ENCODE measurements around the gene KAZALD1. TPM values are rescaled to one million over a fixed set of nuclear protein-coding genes. Genes with fewer than 3 reads are reported as not detected.

Gene KAZALD1
- total RNA-seq, 1 experiment from 2014 or later = 42.3 TPM

DNA sequence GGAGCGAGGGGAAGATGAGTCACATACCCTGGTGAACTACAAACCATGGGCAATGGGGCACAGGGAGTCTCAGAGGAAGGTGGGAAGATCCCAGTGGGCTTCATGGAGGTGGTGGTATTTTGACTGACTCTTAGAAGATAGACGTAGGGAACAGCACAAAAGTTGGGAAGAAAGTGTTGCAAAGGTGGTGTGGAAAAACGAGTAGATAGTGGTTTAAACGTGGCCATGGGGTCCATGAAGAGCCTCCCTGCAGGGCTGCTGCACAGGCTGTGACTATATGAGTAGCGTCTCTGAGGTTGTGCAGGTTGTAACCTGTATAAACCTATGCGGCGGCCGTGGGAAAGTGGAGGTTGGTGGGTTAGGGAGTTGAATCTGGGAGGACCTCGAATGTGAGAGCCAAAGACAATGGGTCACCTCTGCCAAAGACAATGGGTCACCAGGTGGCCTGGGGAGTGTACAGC, 48.4 kb upstream of the KAZALD1 start:
- ChIA-PET CTCF (interaction anchor here (0.8 to 2.5 kb wide), 4 partner anchors 17 to 135 kb away, joined by 3 to 58 read pairs (median 15); partner anchors contain the start of genes LZTS2, PDZD7, SEMA4G and SFXN3), POLR2A (no interaction called here)
- DNase-seq = no peak
- TF ChIP-seq, protein P1, sequence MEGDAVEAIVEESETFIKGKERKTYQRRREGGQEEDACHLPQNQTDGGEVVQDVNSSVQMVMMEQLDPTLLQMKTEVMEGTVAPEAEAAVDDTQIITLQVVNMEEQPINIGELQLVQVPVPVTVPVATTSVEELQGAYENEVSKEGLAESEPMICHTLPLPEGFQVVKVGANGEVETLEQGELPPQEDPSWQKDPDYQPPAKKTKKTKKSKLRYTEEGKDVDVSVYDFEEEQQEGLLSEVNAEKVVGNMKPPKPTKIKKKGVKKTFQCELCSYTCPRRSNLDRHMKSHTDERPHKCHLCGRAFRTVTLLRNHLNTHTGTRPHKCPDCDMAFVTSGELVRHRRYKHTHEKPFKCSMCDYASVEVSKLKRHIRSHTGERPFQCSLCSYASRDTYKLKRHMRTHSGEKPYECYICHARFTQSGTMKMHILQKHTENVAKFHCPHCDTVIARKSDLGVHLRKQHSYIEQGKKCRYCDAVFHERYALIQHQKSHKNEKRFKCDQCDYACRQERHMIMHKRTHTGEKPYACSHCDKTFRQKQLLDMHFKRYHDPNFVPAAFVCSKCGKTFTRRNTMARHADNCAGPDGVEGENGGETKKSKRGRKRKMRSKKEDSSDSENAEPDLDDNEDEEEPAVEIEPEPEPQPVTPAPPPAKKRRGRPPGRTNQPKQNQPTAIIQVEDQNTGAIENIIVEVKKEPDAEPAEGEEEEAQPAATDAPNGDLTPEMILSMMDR (IDR thresholded peaks at IDR 0.05; ENCODE audit: insufficient read depth in 1 of 2, low read depth in 1 of 2, low read length in 1 of 2, severe bottlenecking in 1 of 2, unreplicated experiment in 1 of 2) = no peak
- H3K27ac Mint-ChIP-seq (ENCODE audit: unreplicated experiment) = peak overlapping the region; percentile 2
- no peak overlapping the region for H3K4me3 Mint-ChIP-seq (ENCODE audit: unreplicated experiment)
- Histone ChIP-seq H3K4me3 (ENCODE audit: low read depth, low read length) (no peak overlapping the region), H3K9me3 (no peaks in the 10 kb centered on the region), H3K27me3 (replicated peaks; ENCODE audit: control insufficient read depth, insufficient read depth, low read length) (no peaks in the 10 kb centered on the region), H3K4me1 (peaks cover 4% of the 10 kb centered on the region; the same call in 1 of the 2 replicates), H3K36me3 (ENCODE audit: control insufficient read depth, insufficient read depth, low read length) (no peaks in the 10 kb centered on the region)
- intact Hi-C loops (cut with micrococcal nuclease; ENCODE audit: unreplicated experiment) = loop anchor here (1.0 to 5.0 kb wide), 5 partner anchors 16 to 451 kb away; no protein-coding TSS in a partner anchor
- peaks cover 17% of the 10 kb centered on the region for H3K4me1 Mint-ChIP-seq (ENCODE audit: low read depth, unreplicated experiment)
- no peaks in the 10 kb centered on the region for H3K36me3 Mint-ChIP-seq (ENCODE audit: insufficient read depth, unreplicated experiment)
- no TSS peak for BruUV-seq (replicated peaks)
- no peaks in the 10 kb centered on the region for H3K27me3 Mint-ChIP-seq (ENCODE audit: insufficient read depth, unreplicated experiment)
- no peaks in the 10 kb centered on the region for H3K9me3 Mint-ChIP-seq (ENCODE audit: unreplicated experiment)

DNA sequence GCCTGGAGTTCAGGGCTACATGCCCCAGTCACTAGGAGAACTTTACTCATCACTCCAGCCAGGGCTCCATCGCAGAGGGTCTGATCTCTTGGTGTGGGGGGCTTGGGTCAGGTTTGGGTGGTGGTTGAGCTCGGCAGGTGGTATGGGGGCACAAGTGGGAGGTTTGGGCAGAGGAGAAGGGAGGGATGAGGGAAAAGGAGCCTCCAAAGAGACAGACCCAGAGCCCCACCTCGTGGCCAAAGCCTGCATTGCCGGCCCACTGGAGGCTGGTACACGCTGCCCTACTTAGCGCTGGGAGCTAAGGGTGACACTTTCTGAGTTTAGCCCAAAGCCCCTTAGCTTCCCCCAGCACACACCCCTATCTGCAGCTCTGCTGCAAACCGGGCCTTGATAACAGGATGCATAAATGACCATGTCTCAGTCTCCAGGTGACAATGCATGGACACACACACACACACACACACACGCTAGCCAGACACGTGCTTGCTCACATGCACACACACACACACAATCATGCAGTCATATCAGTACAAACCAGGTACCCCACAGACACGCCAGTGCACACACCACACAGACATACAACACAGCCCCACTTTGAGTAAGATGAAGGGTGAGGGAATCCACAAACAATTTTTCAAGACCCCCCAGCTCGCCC, 47.4 kb upstream of the KAZALD1 start:
- Histone ChIP-seq H3K4me3 (ENCODE audit: low read depth, low read length) (no peak overlapping the region), H3K36me3 (ENCODE audit: control insufficient read depth, insufficient read depth, low read length) (no peaks in the 10 kb centered on the region), H3K9me3 (no peaks in the 10 kb centered on the region), H3K27me3 (replicated peaks; ENCODE audit: control insufficient read depth, insufficient read depth, low read length) (no peaks in the 10 kb centered on the region), H3K4me1 (peaks cover 11% of the 10 kb centered on the region; the same call in 1 of the 2 replicates)
- no TSS peak for BruUV-seq (replicated peaks)
- no peaks in the 10 kb centered on the region for H3K27me3 Mint-ChIP-seq (ENCODE audit: insufficient read depth, unreplicated experiment)
- H3K9me3 Mint-ChIP-seq (ENCODE audit: unreplicated experiment) = no peaks in the 10 kb centered on the region
- intact Hi-C loops (cut with micrococcal nuclease; ENCODE audit: unreplicated experiment) = loop anchor here (5.0 kb wide), 3 partner anchors 82 to 452 kb away; no protein-coding TSS in a partner anchor
- peak; percentile 81 to 89 for DNase-seq
- ChIA-PET CTCF (interaction anchor here (0.5 to 2.5 kb wide), 16 partner anchors 10 to 271 kb away, joined by 3 to 58 read pairs (median 4); partner anchors contain the start of genes LZTS2, PDZD7, SEMA4G and SFXN3), POLR2A (interaction anchor here (0.6 to 0.7 kb wide), 2 partner anchors 16 to 44 kb away, joined by 3 to 5 read pairs; partner anchors contain the start of gene PDZD7)
- peaks cover 20% of the 10 kb centered on the region for H3K4me1 Mint-ChIP-seq (ENCODE audit: low read depth, unreplicated experiment)
- no peak overlapping the region for H3K27ac Mint-ChIP-seq (ENCODE audit: unreplicated experiment)
- H3K4me3 Mint-ChIP-seq (ENCODE audit: unreplicated experiment) = no peak overlapping the region
- no peaks in the 10 kb centered on the region for H3K36me3 Mint-ChIP-seq (ENCODE audit: insufficient read depth, unreplicated experiment)
- TF ChIP-seq, protein P1 (IDR thresholded peaks at IDR 0.05; ENCODE audit: insufficient read depth in 1 of 2, low read depth in 1 of 2, low read length in 1 of 2, severe bottlenecking in 1 of 2, unreplicated experiment in 1 of 2) = peak; percentile 82 to 96

DNA sequence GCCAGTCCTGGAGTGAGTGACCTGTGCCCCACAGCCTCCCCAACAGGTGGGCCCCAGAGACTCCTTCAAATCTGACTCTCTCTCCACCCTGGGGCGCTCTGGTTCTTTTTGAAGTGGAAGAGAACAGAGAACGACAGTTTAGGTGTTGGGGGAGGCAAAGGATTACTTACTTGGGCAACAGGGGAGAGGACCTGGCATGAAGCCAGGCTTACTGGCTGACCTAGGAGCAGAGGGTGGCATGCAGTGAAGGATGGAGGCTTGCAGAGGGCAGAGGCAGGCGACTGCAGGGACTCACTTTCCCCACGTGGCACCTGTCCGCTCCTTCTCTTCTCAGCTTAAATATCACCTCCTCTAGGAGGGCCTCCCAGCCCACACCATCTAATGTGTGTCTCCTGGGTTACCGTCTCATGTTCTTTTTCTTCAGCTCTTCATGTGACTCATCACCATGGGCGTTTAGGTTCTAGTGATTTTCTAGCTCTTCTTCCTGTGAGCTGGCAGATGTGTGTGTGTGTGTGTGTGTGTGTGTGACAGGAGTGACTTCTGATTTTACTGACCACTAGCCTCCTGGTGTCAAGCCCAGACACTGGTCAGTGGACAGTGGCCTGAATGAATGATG, 46.7 kb upstream of the KAZALD1 start:
- intact Hi-C loops (cut with micrococcal nuclease; ENCODE audit: unreplicated experiment) = loop anchor here (5.0 kb wide), 3 partner anchors 83 to 453 kb away; no protein-coding TSS in a partner anchor
- DNase-seq = no peak
- BruUV-seq (replicated peaks) = no TSS peak

More for the DNA sequence above, 46.7 kb upstream of the KAZALD1 start:
- Histone ChIP-seq H3K4me1 (peaks cover 11% of the 10 kb centered on the region; the same call in 1 of the 2 replicates), H3K4me3 (ENCODE audit: low read depth, low read length) (no peak overlapping the region), H3K27me3 (replicated peaks; ENCODE audit: control insufficient read depth, insufficient read depth, low read length) (no peaks in the 10 kb centered on the region), H3K9me3 (no peaks in the 10 kb centered on the region), H3K36me3 (ENCODE audit: control insufficient read depth, insufficient read depth, low read length) (no peaks in the 10 kb centered on the region)
- H3K4me3 Mint-ChIP-seq (ENCODE audit: unreplicated experiment) = no peak overlapping the region
- no peak overlapping the region for H3K27ac Mint-ChIP-seq (ENCODE audit: unreplicated experiment)
- peaks cover 20% of the 10 kb centered on the region for H3K4me1 Mint-ChIP-seq (ENCODE audit: low read depth, unreplicated experiment)
- TF ChIP-seq, protein P1 (IDR thresholded peaks at IDR 0.05; ENCODE audit: insufficient read depth in 1 of 2, low read depth in 1 of 2, low read length in 1 of 2, severe bottlenecking in 1 of 2, unreplicated experiment in 1 of 2) = no peak
- no peaks in the 10 kb centered on the region for H3K27me3 Mint-ChIP-seq (ENCODE audit: insufficient read depth, unreplicated experiment)
- CTCF ChIA-PET = interaction anchor here (0.5 to 2.5 kb wide), 15 partner anchors 11 to 272 kb away, joined by 3 to 58 read pairs (median 5); partner anchors contain the start of genes LZTS2, PDZD7 and SFXN3
- no peaks in the 10 kb centered on the region for H3K36me3 Mint-ChIP-seq (ENCODE audit: insufficient read depth, unreplicated experiment)
- POLR2A ChIA-PET = interaction anchor here (0.6 to 0.7 kb wide), 2 partner anchors 16 to 43 kb away, joined by 3 to 5 read pairs; partner anchors contain the start of gene PDZD7
- no peaks in the 10 kb centered on the region for H3K9me3 Mint-ChIP-seq (ENCODE audit: unreplicated experiment)
